ENCODE data around the gene HNF1A.

Gene HNF1A

DNA sequence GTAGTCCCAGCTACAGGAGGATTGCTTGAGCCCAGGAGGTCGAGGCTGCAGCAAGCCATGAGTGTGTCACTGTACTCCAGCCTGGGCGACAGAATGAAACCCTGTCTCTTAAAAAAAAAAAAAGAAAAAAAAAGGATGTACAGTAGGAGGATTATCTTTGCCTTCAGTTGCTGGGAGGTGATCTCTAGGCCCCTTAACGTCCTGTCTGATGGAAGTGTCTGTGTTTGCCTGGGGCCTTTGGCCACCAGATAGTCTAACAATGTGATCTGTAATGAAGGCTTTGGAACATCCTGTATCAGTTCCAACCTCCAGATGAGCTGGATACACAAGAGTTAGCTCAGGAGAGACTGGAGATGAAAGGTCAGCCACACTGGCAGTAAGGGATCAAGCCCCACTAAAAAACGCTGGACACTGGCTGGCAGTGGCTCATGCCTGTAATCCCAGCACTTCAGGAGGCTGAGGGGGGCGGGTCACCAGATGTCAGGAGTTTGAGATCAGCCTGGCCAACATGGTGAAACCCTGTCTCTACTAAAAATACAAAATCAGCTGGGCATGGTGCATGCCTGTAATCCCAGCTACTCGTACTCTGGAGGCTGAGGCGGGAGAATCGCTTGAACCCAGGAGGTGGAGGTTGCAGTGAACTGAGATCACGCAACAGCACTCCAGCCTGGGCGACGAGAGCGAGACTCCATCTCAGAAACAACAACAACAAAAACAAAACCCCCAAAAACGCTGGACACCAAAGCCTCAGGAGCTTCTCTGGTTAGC lies 19.0 kb upstream of the HNF1A start:
- DNase-seq (ENCODE audit: low spot score) = no peak
- H3K4me3 ChIP-seq = no peak overlapping the region
- TF ChIP-seq, protein P1, sequence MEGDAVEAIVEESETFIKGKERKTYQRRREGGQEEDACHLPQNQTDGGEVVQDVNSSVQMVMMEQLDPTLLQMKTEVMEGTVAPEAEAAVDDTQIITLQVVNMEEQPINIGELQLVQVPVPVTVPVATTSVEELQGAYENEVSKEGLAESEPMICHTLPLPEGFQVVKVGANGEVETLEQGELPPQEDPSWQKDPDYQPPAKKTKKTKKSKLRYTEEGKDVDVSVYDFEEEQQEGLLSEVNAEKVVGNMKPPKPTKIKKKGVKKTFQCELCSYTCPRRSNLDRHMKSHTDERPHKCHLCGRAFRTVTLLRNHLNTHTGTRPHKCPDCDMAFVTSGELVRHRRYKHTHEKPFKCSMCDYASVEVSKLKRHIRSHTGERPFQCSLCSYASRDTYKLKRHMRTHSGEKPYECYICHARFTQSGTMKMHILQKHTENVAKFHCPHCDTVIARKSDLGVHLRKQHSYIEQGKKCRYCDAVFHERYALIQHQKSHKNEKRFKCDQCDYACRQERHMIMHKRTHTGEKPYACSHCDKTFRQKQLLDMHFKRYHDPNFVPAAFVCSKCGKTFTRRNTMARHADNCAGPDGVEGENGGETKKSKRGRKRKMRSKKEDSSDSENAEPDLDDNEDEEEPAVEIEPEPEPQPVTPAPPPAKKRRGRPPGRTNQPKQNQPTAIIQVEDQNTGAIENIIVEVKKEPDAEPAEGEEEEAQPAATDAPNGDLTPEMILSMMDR (IDR thresholded peaks at IDR 0.05) = no peak
- H3K27ac ChIP-seq = no peak overlapping the region

- H3K4me3 ChIP-seq = no peak overlapping the region
- no peak for DNase-seq (ENCODE audit: low spot score)
- TF ChIP-seq, protein P1 (IDR thresholded peaks at IDR 0.05) = no peak
- H3K27ac ChIP-seq = no peak overlapping the region
Observed at GRCh38 chr12:120960657-120961056, 17.7 kb upstream of the HNF1A start.

- no peak overlapping the region for H3K27ac ChIP-seq
- TF ChIP-seq, protein P1 (IDR thresholded peaks at IDR 0.05) = no peak
- H3K4me3 ChIP-seq = no peak overlapping the region
- no peak for DNase-seq (ENCODE audit: low spot score)
Observed at GRCh38 chr12:120961604-120962531, 16.5 kb upstream of the HNF1A start.

GRCh38 chr12:120962532-120963020 lies 15.8 kb upstream of the HNF1A start:
- no peak overlapping the region for H3K4me3 ChIP-seq
- TF ChIP-seq, protein P1 (IDR thresholded peaks at IDR 0.05) = no peak
- H3K27ac ChIP-seq = no peak overlapping the region
- no peak for DNase-seq (ENCODE audit: low spot score)

GRCh38 chr12:120964298-120964697 lies 14.0 kb upstream of the HNF1A start:
- TF ChIP-seq, protein P1 (IDR thresholded peaks at IDR 0.05) = no peak
- no peak for DNase-seq (ENCODE audit: low spot score)
- H3K4me3 ChIP-seq = no peak overlapping the region
- no peak overlapping the region for H3K27ac ChIP-seq

DNA sequence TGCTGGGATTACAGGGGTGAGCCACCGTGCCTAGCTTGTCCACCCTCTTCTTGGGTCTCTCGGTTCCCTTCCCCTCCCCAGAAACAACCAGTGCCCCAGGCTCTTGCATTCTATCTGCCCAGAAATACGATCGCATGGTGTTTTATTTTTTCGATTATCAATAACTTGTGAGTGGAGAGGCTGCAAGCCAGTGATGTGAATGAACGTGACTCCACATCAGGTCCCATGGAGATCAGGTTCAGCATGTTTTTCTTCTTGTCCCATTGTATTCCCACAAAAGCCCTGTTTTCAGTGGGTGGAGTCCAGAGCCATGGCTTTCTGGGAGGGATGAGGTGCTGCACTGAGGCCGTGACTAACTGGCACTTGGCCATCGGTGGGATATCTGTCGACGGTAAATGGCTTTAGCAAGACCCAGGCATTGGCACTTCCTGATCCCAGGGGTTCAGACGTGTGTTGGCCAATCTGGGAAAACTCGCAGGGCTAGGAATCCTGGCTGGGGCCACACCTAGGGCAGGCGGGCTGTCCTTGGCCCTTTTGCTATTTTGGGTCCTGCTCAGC lies 12.7 kb upstream of the HNF1A start:
- Histone ChIP-seq H3K27ac (no peak overlapping the region), H3K4me3 (no peak overlapping the region)
- TF ChIP-seq, protein P1 (IDR thresholded peaks at IDR 0.05) = no peak
- no peak for DNase-seq (ENCODE audit: low spot score)

Data from coronary artery (tissue), 2 donors.